GM12878 (cell line): Measurements from ENCODE around the gene UNG. TPM values are rescaled to one million over a fixed set of nuclear protein-coding genes. Genes with fewer than 3 reads are reported as not detected.
A peak's percentile ranks its signal among the peaks of the same experiment; 100 is the strongest.
"Not testable (repeated sequence)": the region's sequence is repeated elsewhere in the genome, so short reads cannot be mapped to it uniquely, and the experiment has no call there.

Experiments used
- ATAC-seq: fragments of 200-7000 bp; cut with Tn5 transposase; 3 replicates; pipeline ENCODE4 v1.9.1; 2020; ENCODE audit warnings: mild to moderate bottlenecking, moderate library complexity
- BruUV-seq: library from RNA; stranded (reverse); fragments of 400-500 nt; replicated peaks from 2 replicates; lab custom pipeline; 2021; lab: Mats Ljungman, UMichigan
- CTCF ChIA-PET: fragments of 300-600 bp; sonication (Branson Sonifier 250); formaldehyde crosslinking; extraction: SDS; loops from one replicate; lab custom pipeline; 2021; ENCODE audit warnings: inconsistent platforms; lab: Yijun Ruan, JAX
- POLR2A ChIA-PET: fragments of 350-600 bp; formaldehyde crosslinking; extraction: SDS; loops from one replicate; lab custom pipeline; 2021; ENCODE audit warnings: inconsistent platforms; lab: Charles Lee
- RAD21 ChIA-PET: fragments of 300-600 bp; sonication (Branson Sonifier 250); formaldehyde crosslinking; loops from one replicate; lab custom pipeline; 2023; ENCODE audit warnings: antibody characterized with exemption; ENCODE audit not compliant: unreplicated experiment; lab: Charles Lee
- SMC1A ChIA-PET: fragments of 300-600 bp; sonication (Branson Sonifier 250); formaldehyde crosslinking; loops from one replicate; lab custom pipeline; 2023; ENCODE audit not compliant: unreplicated experiment, uncharacterized antibody; lab: Charles Lee
- DNase-seq: peaks from one replicate; pipeline ENCODE4 v3.0.0-alpha.2; 2011; ENCODE audit warnings: low read depth, low spot score
- FAIRE-seq: peaks from 3 replicates; lab custom pipeline; 2011; peaks lifted over from hg19 to GRCh38; lab: Jason Lieb, UNC
- H2AFZ ChIP-seq: 2 replicates; pipeline ENCODE4 v1.6.0; 2011; ENCODE audit warnings: low read depth, low read length, control low read depth; ENCODE audit not compliant: control insufficient read depth
- H3K27ac ChIP-seq: 2 replicates; pipeline ENCODE4 v1.5.1; 2011; ENCODE audit warnings: control low read depth; ENCODE audit not compliant: control insufficient read depth, insufficient read depth
- H3K27me3 ChIP-seq, 2 experiments: replicated peaks in 1 of 2; 2 replicates each; pipeline versions ENCODE4 v1.6.0 to v1.6.1; 2011; ENCODE audit warnings: low read length in 1 of 2; ENCODE audit not compliant: control insufficient read depth in 2 of 2, insufficient read depth in 2 of 2
- H3K36me3 ChIP-seq, 2 experiments: 2 replicates each; pipeline ENCODE4 v1.5.1; 2011; ENCODE audit warnings: low read length in 1 of 2; ENCODE audit not compliant: control insufficient read depth in 2 of 2, insufficient read depth in 2 of 2
- H3K4me1 ChIP-seq: 2 replicates; pipeline ENCODE4 v1.6.1; 2011; ENCODE audit warnings: mild to moderate bottlenecking, low read length, moderate library complexity, mixed read lengths; ENCODE audit not compliant: control insufficient read depth, insufficient read depth
- H3K4me2 ChIP-seq: 2 replicates; pipeline ENCODE4 v1.6.0; 2011; ENCODE audit warnings: control low read depth; ENCODE audit not compliant: control insufficient read depth, insufficient read depth
- H3K4me3 ChIP-seq: fragments of 200-600 bp; sonication (generic); 2 replicates; pipeline ENCODE4 v1.5.1; 2016
- H3K79me2 ChIP-seq: 2 replicates; pipeline ENCODE4 v1.6.0; 2011; ENCODE audit warnings: low read length; ENCODE audit not compliant: control insufficient read depth, insufficient read depth
- H3K9ac ChIP-seq: 2 replicates; pipeline ENCODE4 v1.8.0; 2011; ENCODE audit warnings: low read length, control low read depth, mixed read lengths; ENCODE audit not compliant: control insufficient read depth, insufficient read depth
- H3K9me3 ChIP-seq: replicated peaks from 3 replicates; pipeline ENCODE4 v1.5.1; 2011; ENCODE audit warnings: mild to moderate bottlenecking, low read length; ENCODE audit not compliant: control insufficient read depth, insufficient read depth
- H4K20me1 ChIP-seq: 2 replicates; pipeline ENCODE4 v1.6.0; 2011; ENCODE audit not compliant: control insufficient read depth, insufficient read depth
- BHLHE40 ChIP-seq, 2 experiments: fragments of 450-650 bp in 1 of 2; IDR thresholded peaks; 2 replicates each; pipeline ENCODE4 v1.6.1; 2011 to 2017; ENCODE audit warnings: low read depth in 2 of 2, borderline replicate concordance in 1 of 2, improper control_type of control experiment in 1 of 2, low read length in 1 of 2, mild to moderate bottlenecking in 1 of 2
- CHD4 ChIP-seq: fragments of 200-600 bp; sonication (generic); IDR thresholded peaks from 2 replicates; pipeline ENCODE4 v1.6.1; 2016; ENCODE audit warnings: mild to moderate bottlenecking
- ETV6 ChIP-seq, 2 experiments: fragments of 450-650 bp in 1 of 2; IDR thresholded peaks in 1 of 2; conservative IDR thresholded peaks in 1 of 2; 2 replicates each; pipeline ENCODE4 v1.6.1; 2014; ENCODE audit warnings: antibody characterized with exemption in 1 of 2, borderline replicate concordance in 1 of 2, low read depth in 1 of 2, mild to moderate bottlenecking in 1 of 2, moderate library complexity in 1 of 2
- IKZF1 ChIP-seq: fragments of 450-650 bp; conservative IDR thresholded peaks from 2 replicates; pipeline ENCODE4 v1.6.1; 2017; ENCODE audit warnings: antibody characterized with exemption, mild to moderate bottlenecking
- ZNF384 ChIP-seq: IDR thresholded peaks from 2 replicates; pipeline ENCODE4 v1.6.1; 2012; ENCODE audit warnings: low read depth, mild to moderate bottlenecking, low read length, improper control_type of control experiment, borderline replicate concordance
- ZSCAN29 ChIP-seq: fragments of 450-650 bp; IDR thresholded peaks from 2 replicates; pipeline ENCODE4 v1.6.1; 2017; ENCODE audit warnings: mild to moderate bottlenecking, moderate library complexity
- WGBS: methylation state at CpG from one replicate; pipeline ENCODE4 v1.1.6; 2016; ENCODE audit warnings: low lambda C conversion rate; ENCODE audit not compliant: insufficient replicate concordance, insufficient coverage; ENCODE audit errors: missing lambda C conversion rate; 5-methylcytosine and 5-hydroxymethylcytosine counted together
- in situ Hi-C: fragments of 300-500 bp; cut with MboI; formaldehyde crosslinking; loops from 9 replicates; pipeline ENCODE4 v1.14.3; 2018; ENCODE audit warnings: mixed read lengths
- intact Hi-C: fragments of 100-400 bp; cut with micrococcal nuclease; formaldehyde crosslinking; loops from one replicate; pipeline ENCODE4 v1.14.2; 2022; ENCODE audit not compliant: unreplicated experiment
- polyA plus RNA-seq, 11 experiments: library from polyadenylated mRNA; depleted of rRNA in 4 of 11; unstranded in 6 of 11; stranded (reverse) in 5 of 11; fragments of >200 nt; fragmentation: Nextera tagmentation in 4 of 11; fragmentation: Illumina TruSeq in 1 of 11; extraction: Ambion mirVana in 4 of 11; extraction: Trizol in 1 of 11; gene quantifications; 1 replicate in 1 of 11; 2 replicates in 10 of 11; pipeline versions ENCODE4 v1.2.1 to v1.2.3, GENCODE V29; 2011 to 2016; ENCODE audit warnings: inconsistent platforms in 2 of 11, missing spikeins in 2 of 11, low read depth in 1 of 11
- total RNA-seq, 4 experiments: library from RNA; depleted of rRNA in 3 of 4; stranded (reverse); fragments of >200 nt in 3 of 4; fragmentation: Illumina TruSeq in 1 of 4; extraction: Trizol in 1 of 4; gene quantifications; 2 replicates each; pipeline versions ENCODE4 v1.2.1 to v1.2.3, GENCODE V29; 2013 to 2021

The UNG gene
- total and polyA plus RNA-seq, 10 of the 15 experiments (the other 5 are each of a cell fraction or from before 2014, with no cell fraction given) = 9.5 to 81.9 (median 48.2) TPM

- BruUV-seq, H4K20me1 ChIP-seq, CTCF ChIA-PET, SMC1A ChIA-PET, in situ Hi-C loops, DNase-seq, H2AFZ ChIP-seq, H3K9me3 ChIP-seq, H3K4me1 ChIP-seq, H3K4me2 ChIP-seq, RAD21 ChIA-PET, H3K9ac ChIP-seq, H3K4me3 ChIP-seq, H3K27me3 ChIP-seq, H3K27ac ChIP-seq, POLR2A ChIA-PET, intact Hi-C loops, FAIRE-seq, H3K36me3 ChIP-seq, ATAC-seq: not testable (repeated sequence)
- peaks cover 14% of the 10 kb centered on the region for H3K79me2 ChIP-seq
- 76% methylated on average over 8 of the region's 8 CpGs for WGBS
Measured at GRCh38 chr12:109049794-109050193, 47.6 kb upstream of the UNG start.

GRCh38 chr12:109052097-109052413 is 45.3 kb upstream of the UNG start:
- ChIA-PET CTCF (interaction anchor here (4.0 kb wide), 1 partner anchor 41 kb away, joined by 33 read pairs; the partner anchor contains the start of gene ALKBH2), SMC1A (interaction anchor here (0.8 kb wide), 1 partner anchor 41 kb away, joined by 3 read pairs; no protein-coding TSS in a partner anchor), RAD21 (interaction anchor here (0.7 to 1.3 kb wide), 2 partner anchors 17 to 195 kb away, joined by 3 read pairs; partner anchors contain the start of gene SSH1), POLR2A (interaction anchor here (0.6 to 1.5 kb wide), 3 partner anchors 144 to 388 kb away, joined by 3 to 4 read pairs (median 3); partner anchors contain the start of gene SSH1)
- H3K27ac ChIP-seq = no peak overlapping the region
- DNase-seq (no peak), ATAC-seq (no peak), FAIRE-seq (peak; percentile 27)
- H3K4me1 ChIP-seq = peaks cover 8% of the 10 kb centered on the region; the same call in 1 of the 2 replicates
- no peaks in the 10 kb centered on the region for H4K20me1 ChIP-seq
- H3K79me2 ChIP-seq = peaks cover 14% of the 10 kb centered on the region
- intact Hi-C loops (no loop called here), in situ Hi-C loops (no loop called here)
- H3K4me2 ChIP-seq = peak overlapping the region; percentile 94
- WGBS = 2% methylated on average over 6 of the region's 6 CpGs
- H3K9me3 ChIP-seq = no peaks in the 10 kb centered on the region
- BruUV-seq = no TSS peak
- TF ChIP-seq IKZF1 (no peak), ZNF384 (no peak), ZSCAN29 (no peak), ETV6 (conservative IDR thresholded peaks at IDR 0.05 in 1 of 2, IDR thresholded peaks at IDR 0.05 in 1 of 2; ENCODE audit: borderline replicate concordance in 1 of 2, low read depth in 1 of 2) (no peak), BHLHE40 (IDR thresholded peaks at IDR 0.05; ENCODE audit: borderline replicate concordance in 1 of 2, low read depth in 2 of 2, low read length in 1 of 2) (no peak), CHD4 (no peak)
- H3K36me3 ChIP-seq = no peaks in the 10 kb centered on the region
- peak overlapping the region; percentile 83 for H2AFZ ChIP-seq
- no peaks in the 10 kb centered on the region for H3K27me3 ChIP-seq
- H3K4me3 ChIP-seq = peak overlapping the region; percentile 83
- no peak overlapping the region; the same call in 1 of the 2 replicates for H3K9ac ChIP-seq
